NCI-H774 (cell line): ENCODE data around the gene C1QTNF8.

Source experiments
- DNase-seq: peaks from one replicate; lab custom pipeline; 2025; lab: John Stamatoyannopoulos, UW

C1QTNF8 gene

DNA sequence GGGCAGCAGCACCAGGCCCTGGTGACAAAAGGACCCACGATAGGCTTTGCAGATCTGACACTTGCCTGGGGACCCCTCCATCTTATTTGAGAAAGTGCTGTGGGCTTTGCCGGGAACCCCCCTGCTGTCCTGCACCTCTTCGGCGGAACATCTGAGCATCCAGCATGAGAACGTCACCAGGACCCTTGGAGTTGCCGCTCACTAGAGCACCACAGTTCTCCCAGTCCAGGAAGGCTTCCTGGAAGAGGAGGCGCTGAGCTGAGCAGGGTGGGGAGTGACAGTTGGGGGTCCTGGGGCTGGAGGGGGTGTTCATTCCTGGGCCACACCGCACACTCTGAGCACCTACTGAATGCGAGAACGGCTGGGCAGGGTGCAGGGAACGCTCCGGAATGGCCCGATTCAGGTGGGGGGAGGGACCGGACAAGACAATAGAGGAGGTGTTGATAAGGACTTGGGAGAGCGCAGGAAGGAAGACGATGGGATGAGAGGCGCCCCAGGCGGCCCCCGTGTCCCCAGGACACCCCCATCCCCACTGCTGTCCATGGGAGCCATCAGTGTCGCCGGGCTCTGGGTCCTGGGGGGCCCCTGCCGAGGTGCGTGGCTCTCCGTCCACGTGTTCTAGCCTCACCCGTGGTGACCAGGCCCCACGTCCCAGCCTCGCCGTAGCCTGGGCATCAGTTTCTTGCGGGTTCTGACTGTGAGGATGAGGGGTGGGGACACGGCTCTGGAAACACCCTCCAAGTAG is 32.1 kb upstream of the C1QTNF8 start:
- DNase-seq: no peak

DNA sequence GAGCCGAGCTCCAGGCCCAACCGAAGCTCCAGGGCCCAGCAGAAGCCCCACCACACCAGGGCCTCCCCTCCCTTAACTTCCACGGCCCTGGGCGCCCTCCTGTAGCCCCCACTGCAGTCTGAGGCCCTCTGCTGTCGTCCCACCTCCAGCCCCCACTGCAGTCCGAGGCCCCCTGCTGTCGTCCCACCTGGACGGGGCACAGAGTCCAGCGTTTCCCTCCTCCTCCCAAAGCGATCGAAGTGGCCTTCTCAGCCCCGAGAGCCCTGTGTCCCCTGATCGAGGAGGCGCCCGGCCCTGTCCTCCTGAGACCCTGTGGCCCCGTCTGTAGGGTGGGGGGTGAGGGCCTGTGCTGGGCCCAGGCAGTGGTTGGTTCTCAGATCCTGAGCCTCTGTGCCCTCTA is 31.1 kb upstream of the C1QTNF8 start:
- no peak for DNase-seq

DNA sequence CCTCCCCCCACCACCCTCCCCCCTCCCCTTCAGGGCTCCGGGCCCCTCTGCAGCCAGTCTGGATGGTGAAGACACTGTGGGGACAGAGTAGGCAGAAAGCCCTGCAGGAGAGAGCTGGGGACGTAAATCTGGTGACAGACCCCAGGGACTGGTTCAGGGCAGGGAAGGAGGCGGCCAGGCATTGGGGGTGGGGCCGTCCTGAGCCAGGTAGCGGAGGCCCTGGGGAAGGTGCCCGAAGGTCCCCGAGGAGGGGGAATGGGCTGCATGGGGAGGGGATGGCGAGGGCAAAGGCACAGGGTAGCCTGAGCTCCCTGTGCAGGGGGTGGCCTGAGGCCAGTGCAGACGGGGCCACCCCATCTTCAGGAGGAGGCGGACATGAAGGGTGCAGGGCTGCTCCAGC is 30.5 kb upstream of the C1QTNF8 start:
- DNase-seq: no peak

DNA sequence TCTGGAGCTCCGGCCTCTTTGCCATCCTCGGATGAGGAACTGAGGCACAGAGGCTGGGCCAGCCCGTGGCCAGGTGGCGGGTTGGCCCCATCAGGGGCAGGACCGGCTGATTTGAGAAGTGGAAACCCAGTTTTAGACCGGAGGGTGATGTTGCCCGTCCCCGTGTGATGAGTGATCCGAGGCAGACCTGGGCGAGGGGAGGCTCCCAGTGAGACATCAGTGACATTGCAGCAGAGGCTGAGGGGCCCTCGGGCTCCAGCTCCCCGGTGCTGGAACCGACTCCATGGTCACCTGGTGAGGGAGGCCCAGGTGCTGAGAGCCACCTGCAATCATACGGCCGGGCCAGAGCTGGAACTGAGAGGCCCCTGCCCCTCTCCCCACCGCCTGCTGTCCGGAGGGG is 30.0 kb upstream of the C1QTNF8 start:
- no peak for DNase-seq

DNA sequence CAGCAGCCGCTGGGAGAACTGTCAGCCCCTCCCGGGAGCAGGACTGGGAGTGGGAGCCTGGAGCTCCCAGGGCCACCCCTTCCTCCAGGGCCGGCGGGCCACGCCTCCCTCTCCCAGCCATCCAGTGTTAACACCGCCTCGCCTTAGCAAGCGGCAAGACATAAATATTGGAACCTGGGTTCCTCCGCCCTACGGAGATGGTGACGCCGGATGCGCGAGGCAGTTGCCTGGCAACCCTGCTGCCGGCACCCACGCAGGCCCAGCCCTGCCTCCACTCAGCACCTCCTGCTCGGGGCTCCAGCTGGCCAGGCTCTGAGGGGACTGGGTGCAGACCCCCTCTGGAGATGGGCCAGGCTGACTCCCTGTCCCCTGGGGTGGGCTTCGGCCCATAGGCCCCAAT is 29.4 kb upstream of the C1QTNF8 start:
- DNase-seq: no peak

DNA sequence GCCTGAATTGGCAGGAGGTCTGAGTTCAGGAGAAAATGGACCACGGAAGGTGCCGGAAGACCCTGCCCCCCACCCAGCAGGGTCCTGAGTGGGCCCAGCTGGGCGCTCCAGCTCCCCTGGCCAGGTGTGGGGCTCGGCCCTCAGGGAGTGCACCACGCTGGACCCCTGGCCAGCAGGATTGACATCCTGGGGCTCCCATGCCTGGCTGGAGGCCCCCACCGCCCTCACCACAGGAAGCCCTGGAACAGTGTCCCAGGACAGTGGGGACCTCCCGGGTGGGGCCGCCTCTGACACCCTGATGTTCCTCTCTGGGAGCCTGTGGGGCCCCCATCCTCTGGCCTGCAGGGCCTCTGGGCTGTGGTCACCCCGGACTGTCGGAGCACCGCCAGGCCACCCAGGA is 28.8 kb upstream of the C1QTNF8 start:
- no peak for DNase-seq

DNA sequence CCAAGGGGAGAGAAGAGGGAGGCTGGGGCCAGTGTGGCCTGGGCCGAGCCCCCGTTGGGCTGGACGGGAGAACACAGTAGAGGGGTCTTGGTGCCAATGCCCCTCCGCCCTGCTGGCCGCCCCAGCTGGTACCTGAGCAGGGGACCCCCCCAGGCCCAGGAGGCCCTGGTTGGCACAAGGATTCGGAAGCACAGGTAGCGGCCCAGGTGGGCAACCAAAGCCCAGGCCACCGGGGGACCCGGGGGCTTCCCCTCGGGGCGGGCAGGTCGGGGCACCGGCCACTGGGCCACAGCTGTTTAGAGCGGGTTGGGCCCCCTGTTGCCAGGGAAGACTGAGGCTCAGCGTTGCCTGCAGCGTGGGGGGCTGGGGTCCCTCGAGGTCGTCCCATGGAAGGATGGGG is 28.2 kb upstream of the C1QTNF8 start:
- DNase-seq: no peak

DNA sequence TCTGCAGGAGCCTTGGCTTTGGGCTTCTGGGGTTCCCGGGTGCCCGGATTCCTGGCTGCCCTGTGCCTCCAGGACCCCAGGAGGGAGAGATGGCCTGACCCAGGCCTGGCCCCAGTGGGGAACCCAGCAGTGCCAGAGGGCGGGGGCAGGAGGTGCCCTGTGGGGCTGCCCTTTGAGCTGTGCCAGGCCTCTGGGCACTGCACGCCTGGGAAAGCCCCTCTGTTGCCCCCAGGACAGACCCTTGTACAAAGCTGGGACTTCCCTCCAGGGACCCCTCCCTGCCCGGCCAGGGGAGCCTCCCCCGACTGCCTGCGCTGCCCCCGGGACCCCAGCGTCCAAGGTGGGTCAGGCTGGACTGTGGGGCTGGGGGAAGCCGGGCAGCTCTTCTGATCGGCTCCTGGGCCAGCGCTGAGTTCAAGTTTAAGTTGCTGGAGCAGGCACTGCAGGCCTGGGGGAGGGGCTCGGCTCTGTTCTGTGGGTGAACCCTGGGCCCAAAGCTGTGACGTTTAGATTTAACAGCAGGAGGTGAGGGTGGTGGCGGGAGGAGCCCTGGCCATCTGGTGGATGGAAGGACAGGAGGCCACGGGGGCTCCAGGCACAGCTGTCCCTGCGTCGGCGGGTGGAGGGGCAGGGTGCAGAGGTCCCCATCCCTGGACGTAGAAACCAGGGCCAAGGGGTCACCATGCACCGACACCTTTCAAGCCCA is 27.6 kb upstream of the C1QTNF8 start:
- no peak for DNase-seq

DNA sequence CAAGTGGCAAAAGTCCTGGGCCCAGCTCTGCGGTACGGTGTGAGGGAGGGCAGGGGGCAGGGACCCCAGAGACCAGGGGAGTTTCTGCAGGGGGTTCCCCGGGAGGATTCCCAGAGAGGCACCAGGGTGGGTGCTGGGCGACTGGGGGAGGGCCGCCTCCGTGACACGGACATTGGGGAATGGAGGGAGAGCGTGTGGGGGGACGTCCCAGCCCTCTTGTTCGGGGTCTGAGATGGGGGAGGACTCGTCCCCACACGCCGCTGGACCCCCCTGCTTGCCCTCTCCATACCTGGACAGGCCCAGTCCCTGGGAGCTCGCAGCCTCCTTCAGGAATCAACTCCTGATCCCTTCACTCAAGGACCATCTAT is 26.3 kb upstream of the C1QTNF8 start:
- no peak for DNase-seq

DNA sequence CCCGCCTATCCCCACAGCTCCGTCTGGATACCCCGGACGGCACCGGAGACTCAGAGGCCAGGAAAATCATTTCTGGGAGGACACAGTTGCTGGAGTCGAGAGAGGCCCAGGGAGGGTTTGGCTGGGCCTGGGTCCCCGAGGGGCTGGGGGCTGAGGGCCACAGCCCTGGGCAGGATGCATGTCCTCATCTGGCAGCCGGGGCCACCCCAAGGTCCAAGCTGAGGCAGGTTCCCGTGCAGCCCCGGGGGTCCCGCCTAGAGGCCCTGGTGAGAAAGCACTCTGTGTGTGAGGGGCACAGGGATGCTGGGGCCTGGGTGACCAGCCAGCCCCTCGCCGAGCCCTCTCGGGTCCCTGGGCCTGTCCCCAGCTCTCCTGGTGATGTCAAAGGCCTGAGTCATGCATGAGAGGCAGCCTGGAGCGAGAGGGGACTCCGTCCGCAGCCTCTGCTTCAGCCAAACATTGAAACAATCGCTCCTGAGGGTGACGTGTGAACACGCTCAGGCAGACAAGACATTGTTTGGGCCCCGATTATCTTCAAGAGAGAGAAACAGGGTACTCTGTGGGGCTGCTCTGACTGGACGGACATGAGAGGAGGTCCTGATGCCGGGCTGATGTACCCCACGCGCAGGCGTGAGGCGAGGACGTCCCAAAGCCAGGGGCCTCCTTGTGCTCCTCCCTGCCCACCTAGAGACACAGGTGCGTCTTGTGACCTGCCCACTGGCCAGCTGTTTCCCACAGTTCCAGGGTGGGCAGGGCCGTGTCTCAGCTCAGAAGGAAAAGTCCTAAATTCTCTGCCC is 25.8 kb upstream of the C1QTNF8 start:
- DNase-seq: no peak

DNA sequence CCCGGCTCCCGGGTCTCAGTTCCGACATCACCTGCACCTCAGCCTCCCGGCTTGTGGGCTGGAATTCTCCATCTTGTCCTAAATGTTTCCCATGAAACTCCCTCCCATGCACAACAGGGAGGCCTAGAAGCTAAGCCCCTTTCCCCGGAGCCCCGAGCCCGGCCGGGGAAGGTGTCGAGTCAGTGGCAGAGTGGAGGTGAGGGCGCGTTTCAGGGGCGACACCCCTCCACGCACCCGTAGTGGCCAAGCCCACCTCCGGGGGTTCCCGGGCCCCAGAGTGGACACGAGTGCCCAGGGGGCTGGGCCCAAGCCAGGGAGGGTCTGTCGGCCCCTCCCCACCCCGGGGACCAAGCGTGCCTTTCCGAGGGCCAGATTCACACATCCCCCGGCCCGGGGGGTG is 25.0 kb upstream of the C1QTNF8 start:
- DNase-seq: no peak

DNA sequence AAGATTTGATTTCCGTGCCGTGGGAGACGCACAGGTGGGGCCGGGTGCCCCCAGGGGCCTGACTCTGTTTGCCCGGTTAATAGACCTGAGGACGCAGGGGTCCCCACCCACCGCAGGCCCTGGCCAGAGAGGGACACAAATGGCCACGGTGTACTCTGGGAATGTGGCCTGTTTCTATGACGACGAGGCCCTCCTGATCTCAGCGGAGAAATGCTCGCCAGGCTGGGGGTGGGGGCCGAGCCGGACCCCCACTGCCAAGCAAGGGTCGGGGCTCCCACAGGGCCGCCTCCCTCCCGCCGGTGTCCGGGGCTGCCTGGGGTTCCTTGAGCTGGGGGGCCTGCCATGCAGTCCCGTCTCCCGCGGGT is 24.5 kb upstream of the C1QTNF8 start:
- DNase-seq: no peak

DNA sequence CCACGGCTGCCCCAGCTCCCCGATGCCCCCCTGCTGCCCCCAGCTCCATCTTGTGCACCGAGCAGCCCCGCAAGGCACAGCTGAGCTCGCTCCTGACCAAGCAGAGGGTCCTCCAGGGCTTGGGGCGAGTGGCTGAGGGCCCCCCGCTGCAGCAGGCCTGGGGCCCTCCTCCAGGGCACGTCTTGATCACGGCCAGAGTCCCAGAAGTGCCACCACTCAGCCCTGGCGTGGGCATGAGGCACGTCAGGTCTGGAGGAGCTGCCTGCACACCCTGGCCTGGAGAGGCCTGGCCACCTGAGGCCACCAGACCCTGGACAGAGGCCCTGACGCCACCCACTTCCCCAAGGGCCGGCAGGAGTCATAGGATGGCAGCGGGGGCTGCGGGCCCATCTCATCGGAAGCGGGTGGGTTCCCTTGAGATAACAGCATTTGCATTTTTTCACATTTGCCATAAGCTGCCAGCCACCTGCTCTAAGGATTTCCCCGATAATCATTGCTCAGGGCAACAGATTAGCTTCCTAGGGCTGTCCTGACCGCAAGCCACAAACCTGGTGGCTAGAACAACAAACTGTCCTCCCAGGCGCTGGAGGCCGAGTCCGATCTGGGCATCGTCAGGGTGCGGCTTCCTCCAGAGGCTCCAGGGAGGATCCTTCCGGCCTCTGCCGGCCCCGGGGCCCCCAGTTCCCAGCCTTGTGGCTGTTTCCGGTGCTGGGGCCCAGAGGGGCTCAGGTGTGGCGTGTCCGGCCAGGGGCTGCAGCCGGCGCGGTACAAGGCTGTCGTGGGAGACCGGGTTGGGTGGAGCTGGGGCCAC is 23.9 kb upstream of the C1QTNF8 start:
- no peak for DNase-seq

DNA sequence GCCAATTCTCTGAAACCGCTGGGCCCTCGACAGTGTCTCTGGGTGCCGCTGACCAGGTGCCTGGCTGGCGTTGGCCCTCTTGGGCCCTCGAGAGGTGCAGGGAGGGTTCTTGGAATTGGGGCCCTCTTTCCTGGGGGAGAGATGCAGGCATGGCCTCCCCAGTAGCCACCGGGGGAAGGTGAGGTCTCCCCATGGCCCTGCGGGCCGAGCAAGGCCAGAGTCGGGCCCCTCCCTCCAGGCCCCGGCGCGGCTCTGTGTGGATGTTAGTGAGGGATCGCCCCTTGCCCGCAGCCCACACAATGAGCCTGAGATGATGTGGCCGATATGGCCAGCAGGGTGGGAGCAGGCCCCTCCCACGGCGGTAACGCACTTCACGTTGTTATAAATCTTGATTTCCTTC is 23.1 kb upstream of the C1QTNF8 start:
- DNase-seq: no peak

DNA sequence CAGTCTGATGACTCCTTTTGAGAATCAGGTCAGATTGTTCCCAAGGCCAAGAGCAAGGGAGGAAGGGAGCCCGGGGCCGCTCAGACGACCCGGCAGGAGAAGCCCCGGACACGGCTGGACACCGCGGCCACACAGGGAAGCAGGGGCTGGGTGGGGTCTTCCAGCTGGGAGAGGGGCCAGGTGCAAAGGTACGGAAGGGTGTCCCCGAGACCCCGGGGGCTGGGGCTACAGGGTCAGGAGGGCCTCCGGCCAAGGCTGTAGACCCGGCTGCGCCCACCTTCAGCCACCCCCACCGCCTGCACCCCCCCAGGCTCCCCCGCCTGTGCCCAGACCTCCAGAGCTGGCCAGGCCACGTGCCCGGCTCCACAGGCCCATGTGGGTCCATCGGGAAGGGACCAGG is 21.9 kb upstream of the C1QTNF8 start:
- DNase-seq: no peak

DNA sequence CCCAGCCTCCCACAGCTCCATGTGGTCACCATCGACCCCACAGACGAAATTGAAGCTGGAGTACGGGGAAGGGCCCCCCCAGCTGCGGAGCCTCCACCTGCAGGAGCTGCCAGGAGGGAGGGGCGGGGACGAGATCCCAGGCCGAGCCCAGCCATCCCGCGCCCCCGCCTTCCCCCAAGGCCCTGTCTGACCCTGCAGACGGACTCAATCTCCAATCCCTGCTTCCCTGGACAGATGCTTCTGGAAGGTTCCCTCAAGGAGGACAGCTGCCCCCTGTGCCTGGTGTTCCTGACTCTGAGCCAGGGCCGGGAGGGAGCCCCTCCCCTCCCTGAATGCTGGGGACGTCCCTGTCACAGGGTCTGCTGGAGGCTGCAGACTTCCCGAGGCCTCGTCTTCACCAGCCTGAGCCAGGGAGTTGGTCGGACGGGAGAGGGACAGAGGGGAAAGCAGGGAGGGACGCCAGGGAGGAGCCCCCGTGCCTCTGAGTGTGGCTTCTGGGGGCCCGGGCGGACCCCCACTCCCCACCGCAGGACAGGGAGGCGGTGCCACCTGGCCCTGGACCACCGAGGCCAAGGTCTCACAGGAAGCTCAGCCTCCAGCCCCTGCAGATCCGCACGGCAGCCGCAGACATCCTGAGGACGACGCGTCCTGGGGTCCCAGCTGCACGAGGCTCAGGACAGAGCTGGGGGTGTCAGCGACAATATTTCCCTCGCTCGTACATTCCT is 21.3 kb upstream of the C1QTNF8 start:
- no peak for DNase-seq

DNA sequence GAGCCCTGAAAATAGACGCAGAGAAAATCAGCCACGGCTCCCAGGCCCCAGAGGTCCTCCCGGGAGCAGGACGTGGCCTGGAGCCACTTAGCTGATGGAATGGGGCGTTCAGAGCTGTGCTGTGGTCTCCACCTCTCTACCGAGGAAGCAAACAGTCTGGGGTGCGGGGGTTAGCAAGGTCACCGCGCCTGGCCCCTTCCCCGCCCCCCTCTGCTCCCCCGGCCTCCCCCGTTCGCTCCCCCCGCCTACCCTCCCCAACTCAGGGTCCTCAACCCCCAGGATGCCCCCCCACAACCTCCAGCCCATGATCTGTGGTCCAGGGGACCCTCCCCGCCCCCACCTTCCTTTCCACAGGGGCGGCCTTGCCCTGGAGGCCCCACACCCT is 20.6 kb upstream of the C1QTNF8 start:
- DNase-seq: no peak

DNA sequence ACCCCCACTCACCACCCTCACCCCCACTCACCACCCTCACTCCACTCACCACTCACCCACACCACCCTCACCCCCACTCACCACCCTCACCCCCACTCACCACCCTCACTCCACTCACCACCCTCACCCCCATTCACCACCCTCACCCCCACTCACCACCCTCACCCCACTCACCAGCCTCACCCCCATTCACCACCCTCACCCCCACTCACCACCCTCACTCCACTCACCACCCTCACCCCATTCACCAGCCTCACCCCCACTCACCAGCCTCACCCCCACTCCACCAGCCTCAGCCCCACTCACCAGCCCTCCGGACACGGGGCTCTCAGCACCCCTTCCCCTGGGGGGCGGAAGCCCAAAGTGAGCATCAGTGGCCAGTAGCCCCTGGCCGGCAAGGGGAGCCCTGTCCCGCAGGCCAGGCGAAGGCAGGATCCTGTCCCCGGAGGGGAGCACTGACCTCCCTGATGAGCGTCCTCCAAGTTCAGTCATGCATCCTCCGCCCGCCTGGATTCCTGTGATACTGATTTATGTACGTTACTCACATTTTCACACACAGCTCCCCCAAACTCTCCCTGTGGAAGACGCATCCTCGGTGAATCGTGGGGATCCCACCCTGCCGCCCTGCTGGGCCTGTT is 18.0 kb upstream of the C1QTNF8 start:
- no peak for DNase-seq

DNA sequence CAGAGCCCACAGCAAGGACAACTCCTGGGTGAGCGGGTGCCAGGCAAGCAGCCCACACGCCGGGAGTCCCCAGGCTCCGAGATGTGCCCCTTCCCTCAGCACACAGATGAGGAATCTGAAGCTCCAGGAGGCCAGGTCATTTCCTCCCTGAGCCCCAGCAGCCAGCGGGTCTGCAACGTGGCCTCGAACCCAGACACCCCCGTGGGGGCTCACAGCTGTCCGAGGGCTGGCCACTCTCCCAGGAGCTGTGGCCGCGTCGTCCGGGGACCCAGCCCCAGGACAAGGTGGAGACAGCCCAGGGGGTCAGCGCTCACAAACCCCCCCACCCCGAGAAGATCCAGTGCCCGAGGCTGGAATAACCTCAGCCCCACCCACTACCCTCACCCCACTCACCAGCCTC is 17.4 kb upstream of the C1QTNF8 start:
- DNase-seq: no peak

DNA sequence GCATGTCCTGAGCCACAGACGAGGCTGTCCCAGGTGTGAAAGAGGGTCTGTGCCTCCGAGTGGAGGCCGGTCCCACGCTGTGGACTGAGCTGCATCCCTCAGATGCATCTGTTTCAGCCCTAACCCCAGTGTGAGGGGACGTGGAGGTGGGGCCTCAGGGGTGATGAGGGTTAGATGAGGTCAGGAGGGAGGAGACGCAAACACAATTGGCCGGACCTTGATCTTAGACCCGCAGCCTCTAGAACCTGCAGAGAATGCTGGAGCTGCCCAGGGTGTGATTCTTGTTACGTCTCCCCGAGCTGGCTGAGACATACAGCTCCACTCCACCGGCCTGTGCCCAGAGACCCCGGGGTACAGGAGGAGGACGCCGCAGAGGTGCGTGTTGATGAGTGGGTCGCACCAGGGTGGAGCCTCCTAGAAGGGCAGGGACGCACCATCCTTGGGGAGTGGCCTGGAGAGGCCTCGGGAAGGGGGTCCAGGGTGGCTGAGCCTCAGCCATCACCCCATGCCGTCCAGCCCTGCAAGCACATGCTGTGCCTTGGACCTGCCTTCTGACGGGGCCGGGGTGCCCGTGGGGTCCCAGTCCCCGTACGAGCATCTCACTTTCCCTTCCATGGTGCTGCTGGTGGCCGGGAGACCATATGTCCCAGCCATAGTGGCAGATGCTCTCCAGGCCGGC is 16.6 kb upstream of the C1QTNF8 start:
- no peak for DNase-seq

DNA sequence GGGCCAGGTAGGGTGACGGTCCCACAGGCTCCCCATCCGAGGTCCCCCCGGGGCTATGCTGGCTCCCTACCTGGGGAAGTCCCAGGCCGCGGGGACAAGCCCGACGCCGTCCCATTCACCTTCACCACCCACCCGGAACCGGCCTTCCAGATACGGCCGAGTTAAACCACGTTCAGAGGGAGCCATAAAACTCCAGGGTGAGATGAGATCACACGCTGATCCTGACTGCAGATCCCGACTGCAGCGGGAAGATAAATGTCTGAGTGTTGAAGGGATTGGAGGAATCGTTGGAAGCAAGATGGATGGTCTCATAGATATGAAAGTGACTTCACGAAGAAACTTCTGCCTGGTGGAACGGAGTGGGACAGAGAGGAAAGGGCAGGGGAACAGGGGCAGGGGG is 13.6 kb upstream of the C1QTNF8 start:
- no peak for DNase-seq
